Astrocyte (in vitro differentiated cells and primary cell): ENCODE results near the gene RFC2. TPM values are rescaled to one million over a fixed set of nuclear protein-coding genes. Genes with fewer than 3 reads are reported as not detected.

ENCODE experiments used
- DNase-seq: peaks from one replicate; pipeline ENCODE4 v3.0.0-alpha.2; 2010; ENCODE audit warnings: low read depth
- FAIRE-seq: peaks from 2 replicates; lab custom pipeline; 2011; peaks lifted over from hg19 to GRCh38; lab: Jason Lieb, UNC
- H2AFZ ChIP-seq: 2 replicates; pipeline ENCODE4 v1.6.0; 2012; ENCODE audit warnings: low read depth, low read length, inconsistent platforms
- H3K27ac ChIP-seq: 2 replicates; pipeline ENCODE4 v1.5.1; 2011; ENCODE audit warnings: low read depth, low read length, inconsistent platforms
- H3K27me3 ChIP-seq: 2 replicates; pipeline ENCODE4 v1.6.0; 2011; ENCODE audit warnings: low read length, inconsistent platforms; ENCODE audit not compliant: insufficient read depth
- H3K36me3 ChIP-seq: 2 replicates; pipeline ENCODE4 v1.5.1; 2011; ENCODE audit warnings: low read length, inconsistent platforms; ENCODE audit not compliant: insufficient read depth
- H3K4me1 ChIP-seq: 2 replicates; pipeline ENCODE4 v1.5.1; 2011; ENCODE audit warnings: low read length, inconsistent platforms; ENCODE audit not compliant: insufficient read depth
- H3K4me2 ChIP-seq: 2 replicates; pipeline ENCODE4 v1.6.0; 2012; ENCODE audit warnings: low read length, inconsistent platforms
- H3K4me3 ChIP-seq: 2 replicates; pipeline ENCODE4 v1.5.1; 2011; ENCODE audit warnings: low read depth, mild to moderate bottlenecking, low read length, inconsistent platforms; ENCODE audit not compliant: insufficient read depth
- H3K79me2 ChIP-seq: 2 replicates; pipeline ENCODE4 v1.6.0; 2012; ENCODE audit warnings: mild to moderate bottlenecking, low read length, inconsistent platforms; ENCODE audit not compliant: insufficient read depth
- H3K9ac ChIP-seq: 2 replicates; pipeline ENCODE4 v1.6.0; 2012; ENCODE audit warnings: mild to moderate bottlenecking, low read length, inconsistent platforms
- H3K9me3 ChIP-seq: 2 replicates; pipeline ENCODE4 v1.5.1; 2012; ENCODE audit warnings: low read depth, mild to moderate bottlenecking, low read length, inconsistent platforms; ENCODE audit not compliant: insufficient read depth
- H4K20me1 ChIP-seq: 2 replicates; pipeline ENCODE4 v1.6.0; 2012; ENCODE audit warnings: low read length, inconsistent platforms; ENCODE audit not compliant: insufficient read depth
- H3K27ac Mint-ChIP-seq: one replicate; pipeline ENCODE4 v1.8.0; 2021; ENCODE audit warnings: mild to moderate bottlenecking, mixed read lengths; ENCODE audit not compliant: unreplicated experiment
- H3K27me3 Mint-ChIP-seq: one replicate; pipeline ENCODE4 v1.8.0; 2021; ENCODE audit warnings: low read depth, mixed read lengths; ENCODE audit not compliant: unreplicated experiment
- H3K36me3 Mint-ChIP-seq: one replicate; pipeline ENCODE4 v1.8.0; 2021; ENCODE audit warnings: low read depth, mixed read lengths; ENCODE audit not compliant: unreplicated experiment
- H3K4me1 Mint-ChIP-seq: one replicate; pipeline ENCODE4 v1.8.0; 2021; ENCODE audit warnings: low read depth, mixed read lengths; ENCODE audit not compliant: unreplicated experiment
- H3K4me3 Mint-ChIP-seq: one replicate; pipeline ENCODE4 v1.8.0; 2021; ENCODE audit warnings: mild to moderate bottlenecking, moderate library complexity, mixed read lengths; ENCODE audit not compliant: unreplicated experiment
- H3K9me3 Mint-ChIP-seq: one replicate; pipeline ENCODE4 v1.8.0; 2021; ENCODE audit warnings: mild to moderate bottlenecking, mixed read lengths; ENCODE audit not compliant: unreplicated experiment
- CTCF ChIP-seq: IDR thresholded peaks from 2 replicates; pipeline ENCODE4 v1.5.1; 2011; ENCODE audit warnings: low read depth, mild to moderate bottlenecking, inconsistent platforms, low read length, moderate library complexity; ENCODE audit not compliant: insufficient read depth
- EZH2 ChIP-seq: IDR thresholded peaks from 2 replicates; pipeline ENCODE4 v1.6.1; 2012; ENCODE audit warnings: mild to moderate bottlenecking, low read length, inconsistent platforms; ENCODE audit not compliant: insufficient read depth
- total RNA-seq: library from RNA; stranded (reverse); gene quantifications from 2 replicates; pipeline ENCODE4 v1.2.1, GENCODE V29; 2021

RFC2 gene
- total RNA-seq, 1 donor from 2014 or later = 12.3 TPM

- Mint-ChIP-seq H3K27ac (no peak overlapping the region), H3K27me3 (no peaks in the 10 kb centered on the region), H3K36me3 (peaks cover 27% of the 10 kb centered on the region), H3K9me3 (no peaks in the 10 kb centered on the region), H3K4me3 (no peak overlapping the region), H3K4me1 (peaks cover 4% of the 10 kb centered on the region)
- FAIRE-seq (no peak), DNase-seq (no peak)
- H3K4me2 ChIP-seq = peak overlapping the region; percentile 18
- H3K9ac ChIP-seq = peak overlapping the region; percentile 31
- H3K9me3 ChIP-seq = no peaks in the 10 kb centered on the region
- H3K79me2 ChIP-seq = peaks cover 38% of the 10 kb centered on the region
- peaks cover 49% of the 10 kb centered on the region for H3K36me3 ChIP-seq
- H3K27me3 ChIP-seq = no peaks in the 10 kb centered on the region
- TF ChIP-seq CTCF = no peak
- TF ChIP-seq EZH2 = no peak
- peaks cover 60% of the 10 kb centered on the region for H4K20me1 ChIP-seq
- no peak overlapping the region for H2AFZ ChIP-seq
- no peak overlapping the region for H3K4me3 ChIP-seq
- H3K27ac ChIP-seq = peak overlapping the region; percentile 60
- peaks cover 14% of the 10 kb centered on the region for H3K4me1 ChIP-seq
Measured at GRCh38 chr7:74194686-74195085, 59.5 kb downstream of the RFC2 start.

DNA sequence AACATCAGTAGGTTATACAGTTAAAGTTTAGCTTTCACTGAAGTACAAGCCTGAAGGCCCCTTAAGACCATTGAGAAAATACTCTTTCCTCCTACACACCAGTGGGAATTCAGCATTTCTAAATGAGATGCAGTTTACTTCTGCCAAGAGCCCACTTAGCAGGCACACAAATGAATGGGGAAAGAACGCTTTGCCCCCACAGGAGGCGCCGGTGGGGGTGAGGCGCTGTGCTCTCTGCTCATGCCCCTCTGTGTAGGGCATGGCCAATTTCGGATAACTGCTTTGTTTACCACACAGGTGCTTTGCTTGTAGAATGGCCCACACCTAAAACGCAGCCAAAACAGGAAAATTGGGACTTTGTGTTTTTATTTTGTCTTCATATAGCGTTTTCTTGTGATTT lies 60.3 kb downstream of the RFC2 start:
- FAIRE-seq (no peak), DNase-seq (no peak)
- Mint-ChIP-seq H3K9me3 (no peaks in the 10 kb centered on the region), H3K4me1 (peaks cover 3% of the 10 kb centered on the region), H3K4me3 (no peak overlapping the region), H3K27ac (no peak overlapping the region), H3K27me3 (no peaks in the 10 kb centered on the region), H3K36me3 (peaks cover 22% of the 10 kb centered on the region)
- H3K9me3 ChIP-seq = no peaks in the 10 kb centered on the region
- no peak overlapping the region for H3K4me2 ChIP-seq
- H3K4me1 ChIP-seq = peaks cover 10% of the 10 kb centered on the region
- H3K9ac ChIP-seq = no peak overlapping the region
- H3K27me3 ChIP-seq = no peaks in the 10 kb centered on the region
- peaks cover 57% of the 10 kb centered on the region for H3K36me3 ChIP-seq
- H3K4me3 ChIP-seq = no peak overlapping the region
- peaks cover 46% of the 10 kb centered on the region for H3K79me2 ChIP-seq
- peaks cover 68% of the 10 kb centered on the region for H4K20me1 ChIP-seq
- no peak overlapping the region for H3K27ac ChIP-seq
- TF ChIP-seq EZH2 (no peak), CTCF (no peak)
- no peak overlapping the region for H2AFZ ChIP-seq

GRCh38 chr7:74193054-74193453 lies 61.1 kb downstream of the RFC2 start:
- H3K27me3 ChIP-seq = no peaks in the 10 kb centered on the region
- H2AFZ ChIP-seq = no peak overlapping the region
- Mint-ChIP-seq H3K27ac (no peak overlapping the region), H3K4me1 (peaks cover 12% of the 10 kb centered on the region), H3K36me3 (peaks cover 22% of the 10 kb centered on the region), H3K9me3 (no peaks in the 10 kb centered on the region), H3K27me3 (no peaks in the 10 kb centered on the region), H3K4me3 (no peak overlapping the region)
- H4K20me1 ChIP-seq = peaks cover 77% of the 10 kb centered on the region
- peaks cover 63% of the 10 kb centered on the region for H3K36me3 ChIP-seq
- no peak for TF ChIP-seq EZH2
- no peak for TF ChIP-seq CTCF
- FAIRE-seq = no peak
- no peak overlapping the region for H3K4me3 ChIP-seq
- H3K9me3 ChIP-seq = no peaks in the 10 kb centered on the region
- no peak overlapping the region for H3K9ac ChIP-seq
- H3K4me1 ChIP-seq = peaks cover 15% of the 10 kb centered on the region
- no peak overlapping the region for H3K27ac ChIP-seq
- H3K4me2 ChIP-seq = no peak overlapping the region
- H3K79me2 ChIP-seq = peaks cover 54% of the 10 kb centered on the region
- no peak for DNase-seq
